ENCODE measurements around the gene CYBRD1. TPM values are rescaled to one million over a fixed set of nuclear protein-coding genes. Genes with fewer than 3 reads are reported as not detected.

The CYBRD1 gene
- polyA plus RNA-seq, 2 of the 4 experiments (the other 2 are of a cell fraction), result 30.5 to 46.6 TPM

- no peak overlapping the region for H3K4me3 ChIP-seq
- ChIA-PET CTCF (interaction anchor here (1.1 to 1.9 kb wide), 5 partner anchors 19 to 104 kb away, joined by 3 to 8 read pairs (median 5); no protein-coding TSS in a partner anchor), POLR2A (interaction anchor here (0.5 kb wide), 1 partner anchor 502 kb away, joined by 3 read pairs; no protein-coding TSS in a partner anchor)
- peaks cover 10% of the 10 kb centered on the region; the same call in 2 of the 3 replicates for H3K4me1 ChIP-seq
- FAIRE-seq (no peak), DNase-seq (ENCODE audit: low read depth in 1 of 2, low spot score in 1 of 2) (no peak), ATAC-seq (no peak)
- no peaks in the 10 kb centered on the region for H3K9me3 ChIP-seq
- no peak for TF ChIP-seq ZNF302 (CRISPR knock-in tag; IDR thresholded peaks at IDR 0.05)
- no peak for TF ChIP-seq CTCF (IDR thresholded peaks at IDR 0.05)
- TF ChIP-seq HOXB5 (CRISPR knock-in tag; IDR thresholded peaks at IDR 0.05), result no peak
- TF ChIP-seq CHD4 (IDR thresholded peaks at IDR 0.05; ENCODE audit: borderline replicate concordance), result no peak
- TF ChIP-seq KDM5A (IDR thresholded peaks at IDR 0.05), result no peak
- TF ChIP-seq RAD21 (conservative IDR thresholded peaks at IDR 0.05 in 1 of 2, IDR thresholded peaks at IDR 0.05 in 1 of 2), result no peak
- TF ChIP-seq ZFP36 (IDR thresholded peaks at IDR 0.05; ENCODE audit: borderline replicate concordance, partially characterized antibody), result no peak
- TF ChIP-seq POLR2AphosphoS2 (conservative IDR thresholded peaks at IDR 0.05; ENCODE audit: low read length), result no peak
- no peak overlapping the region for H3K27ac ChIP-seq
- no peak overlapping the region for H3K4me2 ChIP-seq
Observed at GRCh38 chr2:171600126-171600525, 77.9 kb downstream of the CYBRD1 start.

- Histone ChIP-seq H3K4me3 (no peak overlapping the region), H3K27ac (no peak overlapping the region), H3K4me2 (no peak overlapping the region), H3K9me3 (no peaks in the 10 kb centered on the region), H3K4me1 (no peaks in the 10 kb centered on the region)
- ATAC-seq (no peak), DNase-seq (ENCODE audit: low read depth in 1 of 2, low spot score in 1 of 2) (no peak), FAIRE-seq (no peak)
- CTCF ChIA-PET, result no interaction called here
- WGBS (ENCODE audit: missing lambda C conversion rate), result 64% methylated on average over 5 of the region's 5 CpGs
- TF ChIP-seq GATA3 (IDR thresholded peaks at IDR 0.05; ENCODE audit: borderline replicate concordance) (no peak), FOSB (CRISPR knock-in tag; IDR thresholded peaks at IDR 0.05) (no peak), NPAS2 (CRISPR knock-in tag; IDR thresholded peaks at IDR 0.05; ENCODE audit: borderline replicate concordance) (no peak), HDAC2 (IDR thresholded peaks at IDR 0.05) (no peak), SREBF2 (IDR thresholded peaks at IDR 0.05) (no peak), EP300 (IDR thresholded peaks at IDR 0.05) (no peak), CHD2 (IDR thresholded peaks at IDR 0.05; ENCODE audit: low read length, partially characterized antibody) (no peak), PBX3 (IDR thresholded peaks at IDR 0.05) (no peak), HMGXB4 (CRISPR knock-in tag; IDR thresholded peaks at IDR 0.05; ENCODE audit: borderline replicate concordance) (no peak), HOXA7 (CRISPR knock-in tag; IDR thresholded peaks at IDR 0.05) (no peak), ZNF302 (CRISPR knock-in tag; IDR thresholded peaks at IDR 0.05) (no peak), FOXS1 (CRISPR knock-in tag; IDR thresholded peaks at IDR 0.05) (no peak)
- POLR2A ChIA-PET, result no interaction called here
Observed at GRCh38 chr2:171602352-171602751, 80.1 kb downstream of the CYBRD1 start.

Small RNA genes lying within 50 kb of the gene (small RNA-seq; reads per million reads assigned to genes)
- 0 reads per million in 6 experiments for gene AC007969.2
- 0 reads per million in 6 experiments for gene RPL21P38

Other genes starting within 250 kb of the CYBRD1 start
- gene METTL8, start 88.5 kb upstream of the CYBRD1 start, polyA plus RNA-seq (2011; rRNA removed), result 44.4 and 58.3 TPM in 2 replicates
- gene METTL8, start 88.5 kb upstream of the CYBRD1 start, polyA plus RNA-seq (2017; fragmentation: RNase III; extraction: RNeasy Plus Mini Kit Qiagen cat#74134 plus additional on column Dnase treatment), result 21.1 to 24.0 TPM (median 21.8 TPM) in 3 replicates
- gene DCAF17, start 88.2 kb upstream of the CYBRD1 start, polyA plus RNA-seq (2011; rRNA removed), result 23.9 and 26.9 TPM in 2 replicates
- gene DCAF17, start 88.2 kb upstream of the CYBRD1 start, polyA plus RNA-seq (2017; fragmentation: RNase III; extraction: RNeasy Plus Mini Kit Qiagen cat#74134 plus additional on column Dnase treatment), result 11.5 to 12.6 TPM (median 12.6 TPM) in 3 replicates
- 137 and 150 TPM in 2 replicates for gene DYNC1I2, start 165.0 kb downstream of the CYBRD1 start, polyA plus RNA-seq (2011; rRNA removed)
- gene DYNC1I2, start 165.0 kb downstream of the CYBRD1 start, polyA plus RNA-seq (2017; fragmentation: RNase III; extraction: RNeasy Plus Mini Kit Qiagen cat#74134 plus additional on column Dnase treatment), result 87.6 to 94.7 TPM (median 88.1 TPM) in 3 replicates

Measured in A549 (cell line).